Ishikawa (cell line): ENCODE measurements around the gene ADNP2.

ENCODE experiments used
- CEBPB ChIP-seq: IDR thresholded peaks from 2 replicates; pipeline ENCODE4 v1.6.1; 2012
- EP300 ChIP-seq: IDR thresholded peaks from 2 replicates; pipeline ENCODE4 v1.6.1; 2012; ENCODE audit warnings: borderline replicate concordance
- MAX ChIP-seq: IDR thresholded peaks from 2 replicates; pipeline ENCODE4 v1.6.1; 2012
- RAD21 ChIP-seq: IDR thresholded peaks from 2 replicates; pipeline ENCODE4 v1.6.1; 2012; ENCODE audit warnings: low read depth
- TAF1 ChIP-seq: IDR thresholded peaks from 2 replicates; pipeline ENCODE4 v1.6.1; 2012; ENCODE audit warnings: low read depth, mild to moderate bottlenecking
- TCF12 ChIP-seq: IDR thresholded peaks from 2 replicates; pipeline ENCODE4 v1.6.1; 2012; ENCODE audit warnings: low read depth
- USF1 ChIP-seq: IDR thresholded peaks from 2 replicates; pipeline ENCODE4 v1.6.1; 2012
- YY1 ChIP-seq: IDR thresholded peaks from 2 replicates; pipeline ENCODE4 v1.6.1; 2012; ENCODE audit warnings: low read depth
- ZBTB7A ChIP-seq: IDR thresholded peaks from 2 replicates; pipeline ENCODE4 v1.6.1; 2012; ENCODE audit warnings: low read depth

GRCh38 chr18:80086281-80086680 is 22.8 kb upstream of the ADNP2 start:
- no peak for TF ChIP-seq USF1
- no peak for TF ChIP-seq CEBPB
- no peak for TF ChIP-seq RAD21
- no peak for TF ChIP-seq ZBTB7A
- TF ChIP-seq YY1, result no peak
- no peak for TF ChIP-seq TAF1
- no peak for TF ChIP-seq TCF12
- no peak for TF ChIP-seq EP300
- TF ChIP-seq MAX, result no peak
